BE2C (cell line): ENCODE data around the gene CDHR4.

Experiments used
- DNase-seq: peaks from one replicate; pipeline ENCODE4 v3.0.0-alpha.2; 2020
- H3K27me3 ChIP-seq: fragments of 250-450 bp; sonication (Bioruptor Pico); 2 replicates; pipeline ENCODE4 v1.5.1; 2020; ENCODE audit warnings: mild to moderate bottlenecking
- H3K36me3 ChIP-seq: fragments of 250-450 bp; sonication (Bioruptor Pico); 2 replicates; pipeline ENCODE4 v1.5.1; 2020; ENCODE audit warnings: mild to moderate bottlenecking
- H3K4me1 ChIP-seq: fragments of 250-450 bp; sonication (Bioruptor Pico); 2 replicates; pipeline ENCODE4 v1.5.1; 2020
- H3K4me3 ChIP-seq: 2 replicates; pipeline ENCODE4 v1.5.1; 2011; ENCODE audit warnings: low read depth, low read length
- H3K9me3 ChIP-seq: fragments of 250-450 bp; sonication (Bioruptor Pico); 2 replicates; pipeline ENCODE4 v1.5.1; 2020
- CTCF ChIP-seq: IDR thresholded peaks from 2 replicates; pipeline ENCODE4 v1.5.1; 2012; ENCODE audit warnings: mild to moderate bottlenecking, low read depth, low read length

CDHR4 gene

GRCh38 chr3:49790626-49791411 is 8.9 kb downstream of the CDHR4 start:
- peak; percentile 52 for DNase-seq
- Histone ChIP-seq H3K4me1 (peaks cover 5% of the 10 kb centered on the region), H3K9me3 (no peaks in the 10 kb centered on the region), H3K36me3 (no peaks in the 10 kb centered on the region), H3K27me3 (no peaks in the 10 kb centered on the region), H3K4me3 (no peak overlapping the region)
- TF ChIP-seq CTCF: no peak

- no peaks in the 10 kb centered on the region for H3K9me3 ChIP-seq
- no peak for TF ChIP-seq CTCF
- no peak overlapping the region for H3K4me3 ChIP-seq
- no peaks in the 10 kb centered on the region for H3K36me3 ChIP-seq
- H3K4me1 ChIP-seq: peaks cover 5% of the 10 kb centered on the region
- no peaks in the 10 kb centered on the region for H3K27me3 ChIP-seq
- no peak for DNase-seq
Observed at GRCh38 chr3:49788056-49788455, 11.6 kb downstream of the CDHR4 start.

GRCh38 chr3:49787536-49787935 is 12.1 kb downstream of the CDHR4 start:
- H3K9me3 ChIP-seq: no peaks in the 10 kb centered on the region
- TF ChIP-seq CTCF: no peak
- H3K4me1 ChIP-seq: peaks cover 5% of the 10 kb centered on the region
- H3K27me3 ChIP-seq: no peaks in the 10 kb centered on the region
- no peak for DNase-seq
- no peaks in the 10 kb centered on the region for H3K36me3 ChIP-seq
- no peak overlapping the region for H3K4me3 ChIP-seq

GRCh38 chr3:49787182-49787464 is 12.6 kb downstream of the CDHR4 start:
- Histone ChIP-seq H3K4me3 (peak overlapping the region; percentile 70; the same call in 1 of the 2 replicates), H3K36me3 (0 out of 2 replicates have a peak, but pooled peaks cover 3% of the 10 kb centered on the region), H3K9me3 (no peaks in the 10 kb centered on the region), H3K4me1 (peaks cover 5% of the 10 kb centered on the region), H3K27me3 (no peaks in the 10 kb centered on the region)
- no peak for TF ChIP-seq CTCF
- no peak for DNase-seq

- no peaks in the 10 kb centered on the region for H3K9me3 ChIP-seq
- peak; percentile 98 for DNase-seq
- peaks cover 5% of the 10 kb centered on the region for H3K4me1 ChIP-seq
- TF ChIP-seq CTCF: no peak
- H3K4me3 ChIP-seq: peak within 1 kb of the TSS; percentile 70
- H3K36me3 ChIP-seq: 0 out of 2 replicates have a peak, but pooled peaks cover 3% of the 10 kb centered on the region
- no peaks in the 10 kb centered on the region for H3K27me3 ChIP-seq
Observed at GRCh38 chr3:49786357-49787181, 13.1 kb downstream of the CDHR4 start, which contains the start of gene IP6K1. IP6K1 (minus strand) TSS chr3:49786542; CDS start chr3:49748040, 38,502 bp downstream.
